Skeletal muscle cell (primary cell): ENCODE results near the gene RNF11.
"Not testable (repeated sequence)": the region's sequence is repeated elsewhere in the genome, so short reads cannot be mapped to it uniquely, and the experiment has no call there.

Source experiments
- DNase-seq: peaks from one replicate; pipeline ENCODE4 v3.0.0-alpha.2; 2010; ENCODE audit warnings: low read depth
- H3K4me3 ChIP-seq: 2 replicates; pipeline ENCODE4 v1.5.1; 2011; ENCODE audit warnings: low read depth, mild to moderate bottlenecking, control low read depth, low read length, moderate library complexity

RNF11 gene

GRCh38 chr1:51235673-51236530 is at the start of gene RNF11:
RNF11 (plus strand) TSS chr1:51236273; CDS start chr1:51236757, 484 bp downstream.
- DNase-seq: peak; percentile 60

GRCh38 chr1:51188230-51188629 is 47.8 kb upstream of the RNF11 start:
- no peak overlapping the region for H3K4me3 ChIP-seq
- no peak for DNase-seq

More at GRCh38 chr1:51235673-51236530, at the start of gene RNF11:
- H3K4me3 ChIP-seq: peak within 1 kb of the TSS; percentile 68

- peak; percentile 33 for DNase-seq
- no peak overlapping the region for H3K4me3 ChIP-seq
These were observed 46.5 kb upstream of the RNF11 start for GRCh38 chr1:51189421-51190073.

GRCh38 chr1:51190961-51191360 is 45.1 kb upstream of the RNF11 start:
- H3K4me3 ChIP-seq: no peak overlapping the region
- no peak for DNase-seq

- DNase-seq: peak; percentile 21
- H3K4me3 ChIP-seq: no peak overlapping the region
These were observed 43.7 kb upstream of the RNF11 start for GRCh38 chr1:51192213-51192843.

GRCh38 chr1:51193564-51193963 is 42.5 kb upstream of the RNF11 start:
- DNase-seq: no peak
- no peak overlapping the region for H3K4me3 ChIP-seq

GRCh38 chr1:51203121-51203873 is 32.8 kb upstream of the RNF11 start:
- DNase-seq: no peak
- no peak overlapping the region for H3K4me3 ChIP-seq

- no peak overlapping the region for H3K4me3 ChIP-seq
- no peak for DNase-seq
These were observed 32.2 kb upstream of the RNF11 start for GRCh38 chr1:51203874-51204245.

GRCh38 chr1:51210055-51210454 is 26.0 kb upstream of the RNF11 start:
- no peak for DNase-seq
- no peak overlapping the region for H3K4me3 ChIP-seq

- no peak for DNase-seq
- H3K4me3 ChIP-seq: no peak overlapping the region
These were observed 25.4 kb upstream of the RNF11 start for GRCh38 chr1:51210676-51211075.

- H3K4me3 ChIP-seq: no peak overlapping the region
- DNase-seq: peak; percentile 74
These were observed 21.4 kb upstream of the RNF11 start for GRCh38 chr1:51214615-51215131.

- H3K4me3 ChIP-seq: no peak overlapping the region
- DNase-seq: no peak
These were observed 20.9 kb upstream of the RNF11 start for GRCh38 chr1:51215169-51215568.

GRCh38 chr1:51216631-51217030 is 19.4 kb upstream of the RNF11 start:
- H3K4me3 ChIP-seq: no peak overlapping the region
- no peak for DNase-seq

GRCh38 chr1:51217101-51217500 is 19.0 kb upstream of the RNF11 start:
- H3K4me3 ChIP-seq: no peak overlapping the region
- no peak for DNase-seq

GRCh38 chr1:51218570-51218969 is 17.5 kb upstream of the RNF11 start:
- no peak overlapping the region for H3K4me3 ChIP-seq
- DNase-seq: no peak

GRCh38 chr1:51219022-51219421 is 17.1 kb upstream of the RNF11 start:
- DNase-seq: no peak

GRCh38 chr1:51221529-51221928 is 14.5 kb upstream of the RNF11 start:
- not testable (repeated sequence) for DNase-seq, H3K4me3 ChIP-seq

More at GRCh38 chr1:51219022-51219421, 17.1 kb upstream of the RNF11 start:
- H3K4me3 ChIP-seq: no peak overlapping the region

- H3K4me3 ChIP-seq: no peak overlapping the region
- no peak for DNase-seq
These were observed 13.8 kb upstream of the RNF11 start for GRCh38 chr1:51222136-51222787.

GRCh38 chr1:51222809-51223208 is 13.3 kb upstream of the RNF11 start:
- no peak for DNase-seq
- no peak overlapping the region for H3K4me3 ChIP-seq
